ENCODE data around the gene UNC5A.

UNC5A gene

GRCh38 chr5:176781638-176782570 is 28.5 kb upstream of the UNC5A start:
- no peak for DNase-seq (ENCODE audit: low read depth in 2 of 3, low spot score in 2 of 3)

GRCh38 chr5:176784218-176785165 is 25.9 kb upstream of the UNC5A start:
- no peak for DNase-seq (ENCODE audit: low read depth in 2 of 3, low spot score in 2 of 3)

GRCh38 chr5:176785184-176786145 is 24.9 kb upstream of the UNC5A start:
- no peak for DNase-seq (ENCODE audit: low read depth in 2 of 3, low spot score in 2 of 3)

- DNase-seq (ENCODE audit: low read depth in 2 of 3, low spot score in 2 of 3), result no peak
These were observed 22.7 kb upstream of the UNC5A start for GRCh38 chr5:176787676-176788075.

- DNase-seq (ENCODE audit: low read depth in 2 of 3, low spot score in 2 of 3), result no peak
These were observed 22.3 kb upstream of the UNC5A start for GRCh38 chr5:176788091-176788490.

GRCh38 chr5:176788941-176789872 is 21.2 kb upstream of the UNC5A start:
- no peak for DNase-seq (ENCODE audit: low read depth in 2 of 3, low spot score in 2 of 3)

GRCh38 chr5:176789873-176790615 is 20.3 kb upstream of the UNC5A start:
- DNase-seq (ENCODE audit: low read depth in 2 of 3, low spot score in 2 of 3), result no peak

- no peak for DNase-seq (ENCODE audit: low read depth in 2 of 3, low spot score in 2 of 3)
These were observed 19.4 kb upstream of the UNC5A start for GRCh38 chr5:176790941-176791340.

- no peak for DNase-seq (ENCODE audit: low read depth in 2 of 3, low spot score in 2 of 3)
These were observed 17.6 kb upstream of the UNC5A start for GRCh38 chr5:176792655-176793342.

GRCh38 chr5:176793343-176793699 is 17.0 kb upstream of the UNC5A start:
- DNase-seq (ENCODE audit: low read depth in 2 of 3, low spot score in 2 of 3), result no peak

- no peak for DNase-seq (ENCODE audit: low read depth in 2 of 3, low spot score in 2 of 3)
These were observed 16.6 kb upstream of the UNC5A start for GRCh38 chr5:176793736-176794135.

GRCh38 chr5:176794509-176794908 is 15.8 kb upstream of the UNC5A start:
- DNase-seq (ENCODE audit: low read depth in 2 of 3, low spot score in 2 of 3), result no peak

GRCh38 chr5:176796411-176796810 is 13.9 kb upstream of the UNC5A start:
- DNase-seq (ENCODE audit: low read depth in 2 of 3, low spot score in 2 of 3), result no peak

GRCh38 chr5:176796970-176797369 is 13.4 kb upstream of the UNC5A start:
- DNase-seq (ENCODE audit: low read depth in 2 of 3, low spot score in 2 of 3), result no peak

GRCh38 chr5:176797456-176798050 is 12.8 kb upstream of the UNC5A start:
- no peak for DNase-seq (ENCODE audit: low read depth in 2 of 3, low spot score in 2 of 3)

GRCh38 chr5:176798086-176798876 is 12.1 kb upstream of the UNC5A start:
- no peak for DNase-seq (ENCODE audit: low read depth in 2 of 3, low spot score in 2 of 3)

- no peak for DNase-seq (ENCODE audit: low read depth in 2 of 3, low spot score in 2 of 3)
These were observed 11.4 kb upstream of the UNC5A start for GRCh38 chr5:176798949-176799348.
